Ovary (tissue), 9 donors: ENCODE results near the gene POGZ. TPM values are rescaled to one million over a fixed set of nuclear protein-coding genes. Genes with fewer than 3 reads are reported as not detected.

Experiments used
- DNase-seq, 5 donors: peaks; one replicate each; pipeline ENCODE4 v3.0.0-alpha.2; 2019 to 2020
- H3K27ac ChIP-seq, 2 donors: fragments of 200-600 bp; one replicate each; pipeline versions ENCODE4 v1.5.1 to v1.8.0; 2019 to 2022
- H3K27me3 ChIP-seq: fragments of 200-600 bp; one replicate; pipeline ENCODE4 v1.8.0; 2022
- H3K36me3 ChIP-seq: fragments of 200-600 bp; sonication (generic); one replicate; pipeline ENCODE4 v1.5.1; 2019
- H3K4me1 ChIP-seq: one replicate; pipeline ENCODE4 v1.8.1; 2013; ENCODE audit warnings: mild to moderate bottlenecking, moderate library complexity; ENCODE audit not compliant: insufficient read depth
- H3K4me3 ChIP-seq: fragments of 200-600 bp; sonication (generic); one replicate; pipeline ENCODE4 v1.5.1; 2017
- H3K9me3 ChIP-seq, 2 donors: fragments of 200-600 bp in 1 of 2; sonication (generic) in 1 of 2; one replicate each; pipeline versions ENCODE4 v1.5.1 to v1.8.1; 2013 to 2019; ENCODE audit warnings: mild to moderate bottlenecking in 1 of 2, moderate library complexity in 1 of 2
- EP300 ChIP-seq: sonication (generic); formaldehyde crosslinking; IDR thresholded peaks from one replicate; pipeline ENCODE4 v1.6.1; 2017; ENCODE audit warnings: antibody characterized with exemption
- POLR2A ChIP-seq: fragments of 450-650 bp; IDR thresholded peaks from one replicate; pipeline ENCODE4 v1.6.1; 2017; ENCODE audit warnings: antibody characterized with exemption, mild to moderate bottlenecking, moderate library complexity
- WGBS, 3 donors: extraction: QIAGEN DNeasy Blood & Tissue Kit in 1 of 3; methylation state at CpG; one replicate each; pipeline versions ENCODE4 v1.1.5 to v1.1.7; 2013 to 2017; 5-methylcytosine and 5-hydroxymethylcytosine counted together
- intact Hi-C, 4 donors: fragments of 100-400 bp; cut with DNase I; formaldehyde crosslinking; loops; one replicate each; pipeline versions ENCODE4 v1.11.0 to v1.15.1; 2022 to 2023
- polyA plus RNA-seq, 2 donors: library from polyadenylated mRNA; stranded (reverse); fragments of 200-250 nt in 1 of 2; fragments of 350-450 nt in 1 of 2; fragmentation: Illumina TruSeq in 1 of 2; extraction: RNeasy Lipid Tissue Mini Kit (QIAGEN cat#74804) in 1 of 2; gene quantifications; one replicate each; pipeline ENCODE4 v1.2.3, GENCODE V29; 2013 to 2014
- total RNA-seq, 7 donors: library from RNA; depleted of rRNA in 2 of 7; stranded (reverse); fragments of >200 nt in 2 of 7; fragmentation: NEBNext Ultra II Directional in 3 of 7; extraction: Animal tissue kit (Norgen Biotek cat#: 25700) in 3 of 7; gene quantifications; one replicate each; pipeline versions ENCODE4 v1.1.0 to v1.2.4, GENCODE V29; 2016 to 2023
- TF ChIP-seq, protein P1 (sequence below), 3 donors: fragments of 450-650 bp in 2 of 3; fragments of 200-600 bp in 1 of 3; IDR thresholded peaks; one replicate each; pipeline versions ENCODE4 v1.5.1 to v1.8.0; 2016 to 2022; ENCODE audit warnings: antibody characterized with exemption in 3 of 3, mild to moderate bottlenecking in 1 of 3
- donor health status: DM: no; HTN: no; CAD: no; lungs with moderate emphysema.
- donor health status: DM: no; HTN: no; CAD: no.
- donor health status: Bipolar disorder and iron deficiency.
- donor health status: DM: yes; HTN: yes; CAD: no.
- donor health status: DM: no; HTN: no; CAD: no.
- donor health status: DM: yes; HTN: yes; CAD: no.

POGZ gene
- total and polyA plus RNA-seq, 9 donors: 34.6 to 151 (median 104) TPM

DNA sequence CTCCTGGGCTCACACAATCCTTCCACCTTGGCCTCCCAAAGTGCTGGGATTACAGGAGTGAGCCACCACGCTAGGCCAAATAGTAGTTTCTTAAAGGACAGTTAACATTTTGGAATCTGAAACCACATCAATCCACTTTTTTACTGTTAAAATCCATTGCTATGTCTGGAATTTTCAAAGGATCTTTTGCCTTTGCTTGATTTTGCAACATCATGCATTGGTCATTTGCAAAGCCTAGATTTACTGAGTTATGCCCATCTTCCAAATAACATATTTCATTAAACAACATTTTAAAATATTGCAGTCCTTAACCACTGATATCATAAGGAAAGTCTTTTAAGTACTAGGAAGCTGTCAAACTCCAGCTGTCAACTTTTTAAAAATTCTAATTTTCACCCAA, 3.3 kb downstream of the POGZ start:
- H3K4me3 ChIP-seq: no peak overlapping the region
- H3K4me1 ChIP-seq: peaks cover 13% of the 10 kb centered on the region
- 58 to 78% (median 60%) methylated on average over 1 of the region's 1 CpG for WGBS, 3 donors
- H3K9me3 ChIP-seq: no peaks in the 10 kb centered on the region
- no peaks in the 10 kb centered on the region for H3K36me3 ChIP-seq
- H3K27me3 ChIP-seq: no peaks in the 10 kb centered on the region
- intact Hi-C loops: no loop called here
- no peak overlapping the region for H3K27ac ChIP-seq
- TF ChIP-seq EP300 (no peak), POLR2A (no peak)
- TF ChIP-seq, protein P1, sequence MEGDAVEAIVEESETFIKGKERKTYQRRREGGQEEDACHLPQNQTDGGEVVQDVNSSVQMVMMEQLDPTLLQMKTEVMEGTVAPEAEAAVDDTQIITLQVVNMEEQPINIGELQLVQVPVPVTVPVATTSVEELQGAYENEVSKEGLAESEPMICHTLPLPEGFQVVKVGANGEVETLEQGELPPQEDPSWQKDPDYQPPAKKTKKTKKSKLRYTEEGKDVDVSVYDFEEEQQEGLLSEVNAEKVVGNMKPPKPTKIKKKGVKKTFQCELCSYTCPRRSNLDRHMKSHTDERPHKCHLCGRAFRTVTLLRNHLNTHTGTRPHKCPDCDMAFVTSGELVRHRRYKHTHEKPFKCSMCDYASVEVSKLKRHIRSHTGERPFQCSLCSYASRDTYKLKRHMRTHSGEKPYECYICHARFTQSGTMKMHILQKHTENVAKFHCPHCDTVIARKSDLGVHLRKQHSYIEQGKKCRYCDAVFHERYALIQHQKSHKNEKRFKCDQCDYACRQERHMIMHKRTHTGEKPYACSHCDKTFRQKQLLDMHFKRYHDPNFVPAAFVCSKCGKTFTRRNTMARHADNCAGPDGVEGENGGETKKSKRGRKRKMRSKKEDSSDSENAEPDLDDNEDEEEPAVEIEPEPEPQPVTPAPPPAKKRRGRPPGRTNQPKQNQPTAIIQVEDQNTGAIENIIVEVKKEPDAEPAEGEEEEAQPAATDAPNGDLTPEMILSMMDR (IDR thresholded peaks at IDR 0.05): no peak
- no peak for DNase-seq

DNA sequence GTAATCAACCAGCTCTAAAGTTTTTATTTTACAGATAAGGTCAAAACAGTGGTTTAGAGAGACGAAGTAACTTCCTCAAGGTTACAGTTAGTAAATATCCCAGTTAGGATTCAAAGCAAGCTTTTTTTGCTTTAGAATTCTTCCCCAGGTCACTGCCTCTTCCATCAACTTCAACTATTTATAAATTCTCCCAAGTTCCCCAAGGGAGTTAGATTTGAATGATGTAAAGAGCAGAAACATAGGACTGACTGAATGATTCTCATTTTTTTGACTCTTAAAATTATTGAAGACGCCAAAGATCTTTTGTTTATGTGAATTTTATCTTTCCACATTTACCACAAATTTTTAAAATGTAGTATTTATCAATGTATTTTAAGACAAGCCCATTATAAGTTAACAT, 4.1 kb downstream of the POGZ start:
- WGBS, 3 donors: 10 to 30% (median 23%) methylated on average over 2 of the region's 2 CpGs

DNA sequence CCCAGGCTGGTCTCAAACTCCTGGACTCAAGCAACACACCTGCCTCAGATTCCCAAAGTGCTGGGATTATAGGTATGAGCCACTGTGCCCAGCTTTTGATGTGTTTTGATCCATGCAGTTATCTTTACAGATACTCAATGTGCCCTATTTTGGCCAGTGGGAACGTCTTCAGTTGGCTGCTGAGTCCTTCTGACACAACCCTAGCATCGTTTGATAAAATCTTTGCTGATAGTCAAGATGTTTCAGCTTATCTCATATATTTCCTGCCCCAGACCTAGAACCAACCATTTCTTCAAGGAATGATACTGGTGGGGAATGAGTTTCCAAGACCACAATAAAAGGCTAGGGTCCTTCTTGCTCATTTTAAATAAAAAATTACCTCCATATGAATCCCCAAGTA, 11.6 kb downstream of the POGZ start:
- WGBS, 3 donors: 55 to 71% (median 61%) methylated on average over 2 of the region's 2 CpGs
- H3K27ac ChIP-seq: no peak overlapping the region
- intact Hi-C loops: loop anchor here in 2 of 4 donors (2.0 to 10.0 kb wide), 2 partner anchors 55 to 287 kb away; no protein-coding TSS in a partner anchor
- H3K36me3 ChIP-seq: no peaks in the 10 kb centered on the region
- no peaks in the 10 kb centered on the region for H3K27me3 ChIP-seq
- no peak for DNase-seq
- no peak for TF ChIP-seq POLR2A
- TF ChIP-seq, protein P1 (IDR thresholded peaks at IDR 0.05): no peak
- no peak for TF ChIP-seq EP300
- peaks cover 5% of the 10 kb centered on the region for H3K4me1 ChIP-seq
- no peaks in the 10 kb centered on the region for H3K9me3 ChIP-seq
- no peak overlapping the region for H3K4me3 ChIP-seq

More for the DNA sequence above, 4.1 kb downstream of the POGZ start:
- Histone ChIP-seq H3K4me3 (no peak overlapping the region), H3K27me3 (no peaks in the 10 kb centered on the region), H3K27ac (no peak overlapping the region), H3K9me3 (no peaks in the 10 kb centered on the region), H3K36me3 (no peaks in the 10 kb centered on the region), H3K4me1 (peaks cover 13% of the 10 kb centered on the region)
- intact Hi-C loops: no loop called here
- no peak for DNase-seq
- TF ChIP-seq, protein P1 (IDR thresholded peaks at IDR 0.05): no peak
- TF ChIP-seq EP300 (no peak), POLR2A (no peak)

DNA sequence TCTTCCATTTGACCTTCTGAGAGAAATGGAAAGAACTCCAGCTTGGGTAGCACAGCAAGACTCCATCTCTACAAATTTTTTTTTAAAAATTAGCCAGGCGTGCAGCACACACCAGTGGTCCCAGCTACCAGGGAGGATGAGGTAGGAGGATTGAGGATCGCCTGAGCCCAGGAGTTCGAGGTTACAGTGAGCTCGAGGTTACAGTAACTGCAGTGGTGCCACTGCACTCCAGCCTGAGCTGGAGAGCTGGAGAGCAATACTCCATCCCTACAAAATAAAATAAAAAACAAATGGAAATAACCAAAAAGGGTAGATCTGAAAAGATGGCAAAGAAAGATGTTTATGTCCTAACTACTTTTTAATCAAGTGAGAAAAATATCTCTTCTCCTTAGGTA, 14.5 kb downstream of the POGZ start:
- Histone ChIP-seq H3K4me3 (no peak overlapping the region), H3K27me3 (no peaks in the 10 kb centered on the region), H3K36me3 (no peaks in the 10 kb centered on the region), H3K27ac (no peak overlapping the region), H3K9me3 (no peaks in the 10 kb centered on the region), H3K4me1 (peaks cover 6% of the 10 kb centered on the region)
- WGBS, 3 donors: 46 to 64% (median 52%) methylated on average over 4 of the region's 4 CpGs
- no peak for DNase-seq
- intact Hi-C loops: loop anchor here in 2 of 4 donors (10.0 kb wide), 1 partner anchor 290 kb away; no protein-coding TSS in a partner anchor
- no peak for TF ChIP-seq EP300
- TF ChIP-seq, protein P1 (IDR thresholded peaks at IDR 0.05): no peak
- no peak for TF ChIP-seq POLR2A
